OCI-LY7 (cell line): ENCODE results near the gene ZNF423. TPM values are rescaled to one million over a fixed set of nuclear protein-coding genes. Genes with fewer than 3 reads are reported as not detected.

Experiments used
- BruUV-seq: library from RNA; stranded (reverse); fragments of 400-500 nt; replicated peaks from 2 replicates; lab custom pipeline; 2021; lab: Mats Ljungman, UMichigan
- CTCF ChIA-PET: fragments of 300-600 bp; sonication (Branson Sonifier 250); formaldehyde crosslinking; loops from one replicate; lab custom pipeline; 2022; ENCODE audit warnings: antibody characterized with exemption; ENCODE audit not compliant: unreplicated experiment; lab: Charles Lee
- POLR2A ChIA-PET: fragments of 300-600 bp; sonication (Branson Sonifier 250); formaldehyde crosslinking; loops from one replicate; lab custom pipeline; 2022; ENCODE audit warnings: antibody characterized with exemption; lab: Charles Lee
- DNase-seq: peaks from one replicate; pipeline ENCODE4 v3.0.0-alpha.2; 2015; ENCODE audit warnings: low spot score
- H2AFZ ChIP-seq: fragments of 200-600 bp; sonication (generic), shearing (Covaris generic); 2 replicates; pipeline ENCODE4 v1.6.1; 2014; ENCODE audit warnings: mild to moderate bottlenecking, antibody characterized with exemption, low read length, moderate library complexity
- H3K27ac ChIP-seq: fragments of 200-600 bp; sonication (generic); 2 replicates; pipeline ENCODE4 v1.5.1; 2014; ENCODE audit warnings: mixed run types, low read depth, mild to moderate bottlenecking, moderate library complexity, low read length, inconsistent platforms; ENCODE audit not compliant: poor library complexity, severe bottlenecking
- H3K36me3 ChIP-seq: fragments of 200-600 bp; sonication (generic); 2 replicates; pipeline ENCODE4 v1.6.1; 2014; ENCODE audit warnings: mild to moderate bottlenecking, antibody characterized with exemption, low read length, moderate library complexity, mixed read lengths; ENCODE audit not compliant: insufficient read depth
- H3K4me1 ChIP-seq: fragments of 200-600 bp; sonication (generic); 2 replicates; pipeline ENCODE4 v1.5.1; 2014; ENCODE audit warnings: mild to moderate bottlenecking, low read length; ENCODE audit not compliant: insufficient read depth, poor library complexity, severe bottlenecking
- H3K4me2 ChIP-seq: fragments of 200-600 bp; sonication (generic); 2 replicates; pipeline ENCODE4 v1.6.1; 2014; ENCODE audit warnings: mild to moderate bottlenecking, low read length
- H3K4me3 ChIP-seq: fragments of 200-600 bp; sonication (generic); 2 replicates; pipeline ENCODE4 v1.5.1; 2014; ENCODE audit warnings: mild to moderate bottlenecking, low read depth, low read length; ENCODE audit not compliant: poor library complexity, severe bottlenecking
- H3K79me2 ChIP-seq: fragments of 200-600 bp; sonication (generic); 2 replicates; pipeline ENCODE4 v1.6.1; 2016; ENCODE audit warnings: low read depth, mild to moderate bottlenecking, low read length, moderate library complexity, mixed read lengths; ENCODE audit not compliant: insufficient read depth
- H3K9me2 ChIP-seq: fragments of 200-600 bp; sonication (generic); 2 replicates; pipeline ENCODE4 v1.6.1; 2016; ENCODE audit warnings: mild to moderate bottlenecking, low read length, mixed read lengths; ENCODE audit not compliant: insufficient read depth
- H3K9me3 ChIP-seq: fragments of 200-600 bp; sonication (generic); 2 replicates; pipeline ENCODE4 v1.6.1; 2014; ENCODE audit warnings: mild to moderate bottlenecking, mixed run types, low read length, mixed read lengths
- H4K20me1 ChIP-seq: fragments of 200-600 bp; sonication (generic); 2 replicates; pipeline ENCODE4 v1.6.1; 2014; ENCODE audit warnings: mild to moderate bottlenecking, antibody characterized with exemption, low read length, moderate library complexity, mixed read lengths; ENCODE audit not compliant: insufficient read depth
- CTCF ChIP-seq: fragments of 200-600 bp; sonication (generic); conservative IDR thresholded peaks from 2 replicates; pipeline ENCODE4 v1.5.1; 2014; ENCODE audit warnings: mild to moderate bottlenecking, antibody characterized with exemption, low read length, moderate library complexity, mixed read lengths
- EZH2phosphoT487 ChIP-seq: fragments of 200-600 bp; sonication (generic); IDR thresholded peaks from 2 replicates; pipeline ENCODE4 v1.6.1; 2018; ENCODE audit warnings: low read depth, borderline replicate concordance, mild to moderate bottlenecking, mixed run types, antibody characterized with exemption, low read length, moderate library complexity, mixed read lengths
- intact Hi-C: fragments of 100-400 bp; cut with micrococcal nuclease; formaldehyde crosslinking; loops from one replicate; pipeline ENCODE4 v1.10.0; 2022; ENCODE audit not compliant: unreplicated experiment
- total RNA-seq, 2 experiments: library from RNA; depleted of rRNA in 1 of 2; stranded (reverse); fragments of >200 nt in 1 of 2; shearing (Covaris generic) in 1 of 2; gene quantifications; 2 replicates each; pipeline ENCODE4 v1.2.3, GENCODE V29; 2014 to 2022

Gene ZNF423
- total RNA-seq, 2 experiments from 2014 or later: 0.09 to 0.13 TPM

GRCh38 chr16:49697631-49698452 lies 158.1 kb downstream of the ZNF423 start:
- DNase-seq: no peak
- Histone ChIP-seq H3K4me2 (no peak overlapping the region), H3K4me1 (no peaks in the 10 kb centered on the region), H4K20me1 (no peaks in the 10 kb centered on the region), H3K27ac (no peak overlapping the region), H3K36me3 (no peaks in the 10 kb centered on the region), H3K9me2 (no peaks in the 10 kb centered on the region), H3K4me3 (no peak overlapping the region), H2AFZ (no peak overlapping the region), H3K9me3 (no peaks in the 10 kb centered on the region), H3K79me2 (no peaks in the 10 kb centered on the region)
- BruUV-seq: no TSS peak
- TF ChIP-seq EZH2phosphoT487 (no peak), CTCF (no peak)
- POLR2A ChIA-PET: no interaction called here
- CTCF ChIA-PET: no interaction called here
- intact Hi-C loops: no loop called here

GRCh38 chr16:49696414-49697101 lies 159.4 kb downstream of the ZNF423 start:
- BruUV-seq: no TSS peak
- TF ChIP-seq CTCF (no peak), EZH2phosphoT487 (no peak)
- no peak overlapping the region for H3K27ac ChIP-seq
- no peak for DNase-seq
- no peaks in the 10 kb centered on the region for H3K9me2 ChIP-seq
- H3K9me3 ChIP-seq: no peaks in the 10 kb centered on the region
- no peak overlapping the region for H2AFZ ChIP-seq
- ChIA-PET CTCF (no interaction called here), POLR2A (no interaction called here)
- H3K36me3 ChIP-seq: no peaks in the 10 kb centered on the region
- H4K20me1 ChIP-seq: no peaks in the 10 kb centered on the region
- H3K4me3 ChIP-seq: no peak overlapping the region
- intact Hi-C loops: no loop called here
- no peaks in the 10 kb centered on the region for H3K79me2 ChIP-seq
- H3K4me1 ChIP-seq: no peaks in the 10 kb centered on the region
- no peak overlapping the region for H3K4me2 ChIP-seq
